HG03139 (cell line): ENCODE measurements around the gene TNFAIP8L3.
"Not testable (repeated sequence)": the region's sequence is repeated elsewhere in the genome, so short reads cannot be mapped to it uniquely, and the experiment has no call there.

ENCODE experiments used
- ATAC-seq: cut with Tn5 transposase; IDR thresholded peaks from one replicate; pipeline ENCODE4 v1.9.1; 2021; ENCODE audit not compliant: unreplicated experiment

Gene TNFAIP8L3

GRCh38 chr15:51094606-51095569 lies at the start of gene TNFAIP8L3:
TSS of gene TNFAIP8L3 (minus strand) at chr15:51094906. CDS start at chr15:51094595, 311 bp downstream.
- ATAC-seq: no peak

DNA sequence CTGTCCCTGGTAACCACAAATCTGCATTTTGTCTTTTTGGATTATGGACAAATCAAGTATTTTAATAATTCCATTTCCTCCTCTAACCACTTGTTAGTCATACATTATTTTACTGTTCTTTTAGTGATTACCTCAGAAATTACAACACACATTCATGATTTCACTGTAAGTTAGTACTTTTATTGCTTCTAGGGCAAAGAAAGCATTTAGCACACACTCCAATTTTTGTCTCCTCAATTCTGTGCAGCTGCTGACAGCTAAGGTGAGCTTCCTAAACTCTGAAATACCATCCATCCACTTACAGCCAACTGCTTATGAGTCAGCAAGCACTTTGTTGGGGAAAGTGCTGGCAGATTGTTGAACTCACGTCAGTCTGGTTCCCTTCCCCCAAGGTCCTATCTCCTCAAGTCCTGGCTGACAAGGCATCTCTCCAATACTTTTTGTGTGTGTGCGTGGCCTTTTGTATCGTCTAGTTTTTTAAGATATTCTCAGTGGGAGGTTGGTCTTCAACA lies 49.4 kb upstream of the TNFAIP8L3 start:
- ATAC-seq: no peak

- not testable (repeated sequence) for ATAC-seq
Measured at GRCh38 chr15:51140347-51140746, 45.6 kb upstream of the TNFAIP8L3 start.

DNA sequence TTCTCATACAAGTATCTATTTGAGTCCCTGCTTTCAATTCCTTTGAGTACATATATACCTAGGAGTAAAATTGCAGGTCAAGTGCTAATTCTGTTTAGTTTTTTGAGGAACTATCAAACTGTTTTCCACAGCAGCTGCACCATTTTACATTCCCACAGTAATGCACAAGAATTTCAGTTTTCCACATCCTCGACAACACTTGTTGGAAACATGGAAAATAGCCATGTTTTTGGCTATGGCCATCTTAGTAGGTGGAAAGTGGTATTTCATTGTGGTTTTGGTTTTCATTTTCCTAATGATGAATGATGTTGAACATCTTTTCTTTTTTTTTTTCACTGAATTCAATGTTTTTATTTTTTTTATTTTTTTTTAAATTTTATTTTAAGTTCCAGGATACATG lies 44.4 kb upstream of the TNFAIP8L3 start:
- no peak for ATAC-seq

GRCh38 chr15:51137880-51138430 lies 43.2 kb upstream of the TNFAIP8L3 start:
- no peak for ATAC-seq

DNA sequence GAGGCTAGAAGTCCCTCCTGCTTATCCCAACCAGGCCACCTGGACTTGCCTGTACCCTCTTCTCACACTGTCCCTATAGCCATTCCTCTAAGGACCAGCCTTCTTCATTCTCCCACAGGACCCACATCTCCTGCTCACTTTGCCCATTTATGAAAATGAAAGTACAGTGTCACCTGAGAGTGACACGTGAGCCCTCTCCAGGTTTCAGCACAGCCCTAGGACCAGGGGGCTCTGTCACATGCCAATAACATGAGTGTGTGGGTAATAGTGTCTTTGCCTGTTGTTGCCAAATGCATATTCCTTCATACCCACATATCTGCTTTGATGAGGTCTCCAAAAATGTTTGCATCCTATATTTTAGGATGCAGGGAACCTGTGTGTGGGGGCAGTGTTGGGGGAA lies 42.3 kb upstream of the TNFAIP8L3 start:
- ATAC-seq: no peak

DNA sequence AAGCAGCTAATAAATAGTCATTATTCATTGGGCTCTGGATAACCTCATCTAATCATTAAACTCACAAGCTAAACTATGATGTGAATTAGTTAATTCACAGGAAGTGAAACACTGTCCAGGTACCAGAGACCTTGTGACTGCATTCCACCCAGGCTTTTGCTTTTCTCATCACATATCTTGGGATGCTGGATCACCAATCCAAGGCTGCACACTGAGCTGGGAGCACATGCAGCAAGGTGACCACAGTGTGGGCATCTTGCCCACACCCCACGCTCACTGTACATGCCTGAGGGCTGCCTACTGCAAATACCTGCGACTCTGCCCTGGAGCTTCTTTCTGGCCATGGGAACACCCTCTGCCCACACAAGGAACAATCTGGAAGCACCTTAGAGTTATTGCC lies 40.6 kb upstream of the TNFAIP8L3 start:
- no peak for ATAC-seq

- ATAC-seq: no peak
Measured at GRCh38 chr15:51134416-51135199, 39.9 kb upstream of the TNFAIP8L3 start.

GRCh38 chr15:51133140-51133765 lies 38.5 kb upstream of the TNFAIP8L3 start:
- ATAC-seq: no peak

DNA sequence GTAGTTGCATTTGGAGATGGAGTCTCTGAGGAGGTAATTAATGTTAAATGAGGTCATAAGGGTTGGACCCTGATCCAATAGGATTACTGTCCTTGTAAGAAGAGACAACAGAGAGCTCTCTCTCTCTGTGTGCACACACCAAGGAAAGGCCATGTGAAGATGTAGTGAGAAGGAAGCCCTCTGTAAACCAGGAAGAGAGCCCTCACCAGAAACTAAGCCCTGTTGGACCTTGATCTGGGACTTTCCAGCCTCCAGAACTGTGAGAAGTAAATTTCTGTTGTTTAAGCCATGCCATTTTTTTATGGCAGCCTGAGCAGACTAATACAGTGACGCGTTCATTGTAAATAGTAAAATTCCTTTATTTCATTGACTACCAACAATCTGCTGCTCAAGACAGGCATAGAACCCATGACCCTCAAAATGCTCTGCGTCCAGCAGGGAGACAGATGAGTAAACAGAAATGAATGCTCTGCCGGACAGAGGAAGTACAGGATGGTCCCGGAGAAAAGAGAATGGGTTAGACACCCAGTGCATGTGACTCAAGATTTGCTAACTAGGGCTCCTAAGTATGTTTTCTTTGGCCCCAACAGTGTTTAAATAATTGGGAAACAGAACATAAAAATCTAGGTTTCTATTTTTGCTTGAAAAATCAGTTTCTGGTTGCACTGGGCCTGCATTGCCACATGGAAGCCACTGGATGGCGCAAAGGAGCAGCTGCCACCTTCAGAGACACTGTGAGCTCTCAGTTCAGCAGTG lies 37.9 kb upstream of the TNFAIP8L3 start:
- ATAC-seq: no peak

DNA sequence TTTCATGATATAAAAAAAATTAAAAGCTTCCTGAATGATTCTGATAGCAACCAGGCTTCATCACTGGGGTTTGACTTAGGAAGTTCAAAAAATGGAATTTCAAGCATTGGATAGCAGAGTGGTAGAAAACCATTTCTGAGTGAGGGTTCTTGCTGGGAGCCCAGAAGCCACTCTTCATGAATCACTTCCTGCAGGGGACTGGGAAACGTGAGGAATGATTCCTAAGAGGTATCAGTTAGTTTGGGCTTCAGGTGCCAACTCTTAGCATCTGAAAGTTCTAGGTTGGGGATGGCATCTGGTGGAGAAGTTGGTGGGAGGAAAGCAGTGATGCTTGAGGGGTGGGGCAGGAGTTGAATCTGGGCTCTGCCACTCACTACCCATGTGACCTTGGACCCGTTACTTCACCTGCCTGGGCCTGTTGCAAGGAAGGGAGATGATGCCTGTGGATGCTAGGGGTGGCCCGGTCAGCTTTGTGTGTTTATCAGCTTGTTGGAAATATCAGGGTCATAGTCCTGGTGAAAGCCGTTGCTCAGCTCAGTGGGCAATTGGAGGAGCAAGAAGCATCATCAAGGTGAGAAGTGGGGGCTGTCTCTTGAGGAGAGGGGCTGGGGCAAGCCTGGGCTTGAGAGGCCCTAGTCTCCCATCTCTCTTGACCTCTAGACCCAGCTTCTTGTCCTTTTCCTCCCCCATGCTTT lies 37.0 kb upstream of the TNFAIP8L3 start:
- no peak for ATAC-seq

- ATAC-seq: no peak
Measured at GRCh38 chr15:51130344-51130743, 35.6 kb upstream of the TNFAIP8L3 start.

GRCh38 chr15:51129535-51130188 lies 35.0 kb upstream of the TNFAIP8L3 start:
- ATAC-seq: no peak

- no peak for ATAC-seq
Measured at GRCh38 chr15:51128701-51129100, 34.0 kb upstream of the TNFAIP8L3 start.

GRCh38 chr15:51126842-51127241 lies 32.1 kb upstream of the TNFAIP8L3 start:
- no peak for ATAC-seq

GRCh38 chr15:51123002-51123401 lies 28.3 kb upstream of the TNFAIP8L3 start:
- ATAC-seq: not testable (repeated sequence)

- no peak for ATAC-seq
Measured at GRCh38 chr15:51121631-51122225, 27.0 kb upstream of the TNFAIP8L3 start.

DNA sequence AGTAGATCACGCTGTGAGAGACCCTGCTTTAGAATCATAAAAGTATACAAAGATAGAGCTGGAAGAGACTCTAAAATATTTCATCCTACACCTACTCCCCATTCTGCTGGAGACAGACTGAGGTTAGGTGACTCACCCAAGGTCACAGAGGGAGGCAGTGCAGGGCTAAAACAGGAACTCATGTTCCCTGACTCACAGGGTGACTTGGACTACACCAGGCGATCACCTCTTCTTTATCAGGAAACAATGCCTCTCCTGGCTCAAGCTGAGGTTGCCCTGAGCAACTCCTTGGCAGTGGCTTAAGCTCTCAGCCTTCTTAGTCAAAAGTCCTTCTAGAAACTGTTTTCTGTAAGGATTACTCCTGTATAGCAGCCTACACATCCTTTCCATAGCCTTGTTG lies 26.4 kb upstream of the TNFAIP8L3 start:
- no peak for ATAC-seq

GRCh38 chr15:51119120-51119519 lies 24.4 kb upstream of the TNFAIP8L3 start:
- no peak for ATAC-seq
